SK-N-SH treated with all-trans-retinoic acid at 6 μM for 48 hours (cell line): ENCODE data around the gene INPP4B.

Experiments
- ATAC-seq: fragments of 200-7000 bp; cut with Tn5 transposase; 3 replicates; pipeline ENCODE4 v1.9.1; 2020; ENCODE audit warnings: mild to moderate bottlenecking, moderate library complexity
- ARNTL ChIP-seq: fragments of 450-650 bp; formaldehyde crosslinking; IDR thresholded peaks from 2 replicates; pipeline ENCODE4 v1.5.0; 2020; ENCODE audit warnings: low read depth, mild to moderate bottlenecking, moderate library complexity, borderline replicate concordance
- BACH2 ChIP-seq: fragments of 250-450 bp; sonication (Bioruptor Pico); IDR thresholded peaks from 2 replicates; pipeline ENCODE4 v1.9.0; 2021; ENCODE audit warnings: mild to moderate bottlenecking, borderline replicate concordance
- CSDC2 ChIP-seq: fragments of 250-450 bp; sonication (Bioruptor Pico); IDR thresholded peaks from 2 replicates; pipeline ENCODE4 v1.5.0; 2020; ENCODE audit warnings: mild to moderate bottlenecking, moderate library complexity
- CSRNP3 ChIP-seq: fragments of 250-450 bp; sonication (Bioruptor Pico); IDR thresholded peaks from 2 replicates; pipeline ENCODE4 v1.5.1; 2021; ENCODE audit warnings: mild to moderate bottlenecking, moderate library complexity
- ESRRG ChIP-seq: fragments of 250-450 bp; sonication (Bioruptor Pico); IDR thresholded peaks from 2 replicates; pipeline ENCODE4 v1.6.1; 2021; ENCODE audit warnings: mild to moderate bottlenecking
- GLIS3 ChIP-seq: fragments of 250-450 bp; sonication (Bioruptor Pico); IDR thresholded peaks from 2 replicates; pipeline ENCODE4 v1.5.0; 2020; ENCODE audit warnings: mild to moderate bottlenecking, moderate library complexity
- OSR1 ChIP-seq: fragments of 250-450 bp; sonication (Bioruptor Pico); IDR thresholded peaks from 2 replicates; pipeline ENCODE4 v1.8.0; 2022; ENCODE audit warnings: moderate library complexity, mild to moderate bottlenecking, inconsistent platforms
- PATZ1 ChIP-seq: fragments of 250-450 bp; sonication (Bioruptor Pico); IDR thresholded peaks from 2 replicates; pipeline ENCODE4 v1.8.0; 2020; ENCODE audit warnings: mild to moderate bottlenecking, moderate library complexity, borderline replicate concordance
- POU6F1 ChIP-seq: fragments of 250-450 bp; sonication (Bioruptor Pico); IDR thresholded peaks from 2 replicates; pipeline ENCODE4 v1.8.0; 2021; ENCODE audit warnings: low read depth, mild to moderate bottlenecking, moderate library complexity, borderline replicate concordance
- PPARA ChIP-seq: fragments of 250-450 bp; sonication (Bioruptor Pico); IDR thresholded peaks from 2 replicates; pipeline ENCODE4 v1.5.0; 2020; ENCODE audit warnings: mild to moderate bottlenecking, borderline replicate concordance
- RARB ChIP-seq: fragments of 250-450 bp; sonication (Bioruptor Pico); IDR thresholded peaks from 2 replicates; pipeline ENCODE4 v1.8.0; 2021; ENCODE audit warnings: mild to moderate bottlenecking, moderate library complexity
- SNAI2 ChIP-seq: fragments of 250-450 bp; sonication (Bioruptor Pico); IDR thresholded peaks from 2 replicates; pipeline ENCODE4 v1.5.0; 2020; ENCODE audit warnings: mild to moderate bottlenecking, moderate library complexity
- TOX ChIP-seq: fragments of 250-450 bp; sonication (Bioruptor Pico); IDR thresholded peaks from 2 replicates; pipeline ENCODE4 v1.8.0; 2021; ENCODE audit warnings: mild to moderate bottlenecking, moderate library complexity, borderline replicate concordance
- TSHZ2 ChIP-seq: fragments of 250-450 bp; sonication (Bioruptor Pico); IDR thresholded peaks from 2 replicates; pipeline ENCODE4 v1.5.0; 2020; ENCODE audit warnings: mild to moderate bottlenecking, moderate library complexity
- ZNF70 ChIP-seq: fragments of 450-650 bp; formaldehyde crosslinking; IDR thresholded peaks from 2 replicates; pipeline ENCODE4 v1.5.0; 2020; ENCODE audit warnings: mild to moderate bottlenecking, moderate library complexity
- ZNF8 ChIP-seq: fragments of 450-650 bp; formaldehyde crosslinking; IDR thresholded peaks from 2 replicates; pipeline ENCODE4 v1.5.0; 2020; ENCODE audit warnings: mild to moderate bottlenecking, moderate library complexity
- TF ChIP-seq, protein P1 (sequence below): fragments of 250-450 bp; sonication (Bioruptor Pico); IDR thresholded peaks from 2 replicates; pipeline ENCODE4 v1.5.1; 2020; ENCODE audit warnings: low read depth, mild to moderate bottlenecking, moderate library complexity

Gene INPP4B

DNA sequence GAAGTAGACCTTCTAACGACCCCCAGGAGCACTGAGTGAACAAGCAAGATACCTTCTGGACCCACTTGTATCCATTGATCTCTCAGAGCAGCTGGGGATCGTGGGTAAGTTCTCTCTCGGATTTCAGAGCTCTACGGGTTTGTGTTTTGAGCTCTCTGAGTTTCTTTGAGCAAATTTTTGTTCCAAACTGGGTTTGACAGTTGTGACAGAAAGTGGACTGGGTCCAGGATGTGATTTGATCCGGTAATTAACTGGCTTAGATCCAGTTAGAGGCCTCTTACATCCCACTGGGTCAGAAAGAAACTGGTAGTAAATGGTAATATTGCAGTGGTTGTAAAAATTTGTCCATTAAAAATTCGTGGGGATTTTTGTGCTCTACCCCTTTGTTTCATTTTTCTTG lies 459.2 kb downstream of the INPP4B start (continued):
- TF ChIP-seq RARB (CRISPR knock-in tag) (no peak), TOX (CRISPR knock-in tag) (no peak)

- ATAC-seq: no peak
- no peak for TF ChIP-seq PPARA
- no peak for TF ChIP-seq PATZ1 (CRISPR knock-in tag)
- TF ChIP-seq ARNTL: no peak
- TF ChIP-seq CSDC2 (CRISPR knock-in tag): no peak
- TF ChIP-seq CSRNP3: no peak
These were observed 459.7 kb downstream of the INPP4B start for GRCh38 chr4:142386449-142386848.

GRCh38 chr4:142383800-142384470 lies 462.2 kb downstream of the INPP4B start:
- no peak for ATAC-seq
- TF ChIP-seq ZNF8 (CRISPR knock-in tag) (no peak), BACH2 (CRISPR knock-in tag) (no peak), RARB (CRISPR knock-in tag) (no peak), POU6F1 (CRISPR knock-in tag) (no peak), OSR1 (CRISPR knock-in tag) (no peak), ARNTL (no peak), ZNF70 (no peak)
- TF ChIP-seq, protein P1, sequence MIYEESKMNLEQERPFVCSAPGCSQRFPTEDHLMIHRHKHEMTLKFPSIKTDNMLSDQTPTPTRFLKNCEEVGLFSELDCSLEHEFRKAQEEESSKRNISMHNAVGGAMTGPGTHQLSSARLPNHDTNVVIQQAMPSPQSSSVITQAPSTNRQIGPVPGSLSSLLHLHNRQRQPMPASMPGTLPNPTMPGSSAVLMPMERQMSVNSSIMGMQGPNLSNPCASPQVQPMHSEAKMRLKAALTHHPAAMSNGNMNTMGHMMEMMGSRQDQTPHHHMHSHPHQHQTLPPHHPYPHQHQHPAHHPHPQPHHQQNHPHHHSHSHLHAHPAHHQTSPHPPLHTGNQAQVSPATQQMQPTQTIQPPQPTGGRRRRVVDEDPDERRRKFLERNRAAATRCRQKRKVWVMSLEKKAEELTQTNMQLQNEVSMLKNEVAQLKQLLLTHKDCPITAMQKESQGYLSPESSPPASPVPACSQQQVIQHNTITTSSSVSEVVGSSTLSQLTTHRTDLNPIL (CRISPR knock-in tag): no peak
- TF ChIP-seq, all 23 proteins: peak for 0

DNA sequence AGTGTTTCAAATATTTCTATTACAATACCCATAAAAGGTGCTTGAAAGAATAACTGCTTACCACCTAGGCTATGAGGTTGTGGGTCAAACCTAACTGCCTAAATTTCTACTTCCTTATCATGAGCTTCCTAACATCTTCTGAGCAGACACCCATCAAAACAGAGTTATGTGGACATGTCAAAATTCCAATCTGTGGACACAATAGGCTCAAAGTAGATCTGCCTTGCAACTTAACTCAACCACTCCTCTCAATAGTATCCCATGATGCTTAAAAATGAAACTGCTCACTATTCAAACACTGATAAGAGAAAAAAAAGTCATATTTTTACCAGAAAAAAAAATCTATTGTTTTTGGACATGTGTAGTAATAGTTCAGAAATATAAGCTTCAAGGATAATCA lies 462.7 kb downstream of the INPP4B start:
- ATAC-seq: no peak
- TF ChIP-seq ESRRG (CRISPR knock-in tag) (no peak), BACH2 (CRISPR knock-in tag) (no peak), GLIS3 (CRISPR knock-in tag) (no peak), TSHZ2 (CRISPR knock-in tag) (no peak), TOX (CRISPR knock-in tag) (no peak), SNAI2 (CRISPR knock-in tag) (no peak), CSRNP3 (no peak), POU6F1 (CRISPR knock-in tag) (no peak)
- TF ChIP-seq, all 23 proteins: peak for 0
